Adrenal gland (tissue), 12 donors: Measurements from ENCODE around the gene TBRG4. TPM values are rescaled to one million over a fixed set of nuclear protein-coding genes. Genes with fewer than 3 reads are reported as not detected.

Source experiments
- DNase-seq, 7 donors: peaks; one replicate each; pipeline ENCODE4 v3.0.0-alpha.2; 2019 to 2020
- H3K27ac ChIP-seq, 5 donors: fragments of 200-600 bp; sonication (generic) in 4 of 5; 1 replicate in 3 of 5; 2 replicates in 2 of 5; pipeline versions ENCODE4 v1.5.1 to v1.8.0; 2016 to 2020; ENCODE audit warnings: mild to moderate bottlenecking in 1 of 5
- H3K27me3 ChIP-seq: fragments of 200-600 bp; 2 replicates; pipeline ENCODE4 v1.8.0; 2021
- H3K36me3 ChIP-seq, 2 donors: fragments of 200-600 bp; replicated peaks in 1 of 2; 1 replicate in 1 of 2; 2 replicates in 1 of 2; pipeline versions ENCODE4 v1.5.1 to v1.8.0; 2018 to 2022
- H3K4me1 ChIP-seq, 2 donors: fragments of 200-600 bp; replicated peaks in 1 of 2; 1 replicate in 1 of 2; 2 replicates in 1 of 2; pipeline versions ENCODE4 v1.5.1 to v1.8.0; 2018 to 2021
- H3K4me3 ChIP-seq, 4 donors: fragments of 200-600 bp; sonication (generic) in 3 of 4; one replicate each; pipeline ENCODE4 v1.5.1; 2016 to 2018
- H3K9me3 ChIP-seq, 3 donors: fragments of 200-600 bp; sonication (generic) in 1 of 3; replicated peaks in 1 of 3; 1 replicate in 2 of 3; 2 replicates in 1 of 3; pipeline versions ENCODE4 v1.5.1 to v1.8.0; 2016 to 2021
- CTCF ChIP-seq, 6 experiments: fragments of 450-650 bp in 4 of 6; fragments of 200-600 bp in 2 of 6; sonication (generic) in 1 of 6; IDR thresholded peaks; 1 replicate in 5 of 6; 2 replicates in 1 of 6; pipeline versions ENCODE4 v1.5.1 to v1.8.0; 2016 to 2021; ENCODE audit warnings: antibody characterized with exemption in 6 of 6, mild to moderate bottlenecking in 2 of 6, moderate library complexity in 1 of 6
- POLR2A ChIP-seq, 2 donors: fragments of 450-650 bp; IDR thresholded peaks; one replicate each; pipeline ENCODE4 v1.6.1; 2017; ENCODE audit warnings: antibody characterized with exemption in 2 of 2, mild to moderate bottlenecking in 2 of 2, moderate library complexity in 1 of 2
- WGBS, 4 donors: extraction: QIAGEN DNeasy Blood & Tissue Kit in 2 of 4; methylation state at CpG; one replicate each; pipeline versions ENCODE4 v1.1.5 to v1.1.7; 2013 to 2017; 5-methylcytosine and 5-hydroxymethylcytosine counted together
- intact Hi-C, 2 donors: fragments of 100-400 bp; cut with DNase I; formaldehyde crosslinking; loops; one replicate each; pipeline versions ENCODE4 v1.14.1 to v1.15.0; 2022 to 2023
- polyA plus RNA-seq, 3 donors: library from polyadenylated mRNA; stranded (reverse); fragments of 200-250 nt in 2 of 3; fragments of 350-450 nt in 1 of 3; fragmentation: Illumina TruSeq in 1 of 3; extraction: RNeasy Lipid Tissue Mini Kit (QIAGEN cat#74804) in 1 of 3; gene quantifications; one replicate each; pipeline ENCODE4 v1.2.3, GENCODE V29; 2013 to 2014
- total RNA-seq, 9 donors: library from RNA; depleted of rRNA in 4 of 9; stranded (reverse); fragments of >200 nt in 4 of 9; fragments of 120-200 nt in 1 of 9; fragmentation: NEBNext Ultra II Directional in 1 of 9; extraction: Animal tissue kit (Norgen Biotek cat#: 25700) in 1 of 9; gene quantifications; one replicate each; pipeline versions ENCODE4 v1.1.0 to v1.2.4, GENCODE V29; 2013 to 2023
- donor health status: healthy with polysubstance abuse.
- donor health status: Bipolar disorder and iron deficiency.
- donor health status: DM: yes; HTN: yes; CAD: no.
- donor health status: DM: no; HTN: no; CAD: no.
- donor health status: DM: no; HTN: no; CAD: no.
- donor health status: DM: yes; HTN: yes; CAD: no.

The TBRG4 gene
- total and polyA plus RNA-seq, 12 donors: 41.4 to 85.8 (median 58.0) TPM

- peaks cover 0 to 79% of the 10 kb centered on the region in 2 donors for H3K36me3 ChIP-seq
- peak in 1 of 7 donors; percentile 10 for DNase-seq
- H3K27me3 ChIP-seq: no peaks in the 10 kb centered on the region
- no peak overlapping the region for H3K4me3 ChIP-seq
- H3K27ac ChIP-seq: no peak overlapping the region
- H3K9me3 ChIP-seq: no peaks in the 10 kb centered on the region
- intact Hi-C loops: no loop called here
- WGBS, 4 donors: 73 to 92% (median 89%) methylated on average over 4 to 12 of the region's 12 CpGs
- H3K4me1 ChIP-seq: no peaks in the 10 kb centered on the region
- TF ChIP-seq POLR2A (IDR thresholded peaks at IDR 0.05) (no peak), CTCF (IDR thresholded peaks at IDR 0.05) (no peak)
Observed at GRCh38 chr7:45101748-45102147, 9.7 kb downstream of the TBRG4 start.

GRCh38 chr7:45100761-45101480 lies 10.6 kb downstream of the TBRG4 start:
- Histone ChIP-seq H3K36me3 (peaks cover 0 to 71% of the 10 kb centered on the region in 2 donors), H3K4me3 (no peak overlapping the region), H3K27me3 (no peaks in the 10 kb centered on the region), H3K27ac (no peak overlapping the region), H3K4me1 (no peaks in the 10 kb centered on the region), H3K9me3 (no peaks in the 10 kb centered on the region)
- TF ChIP-seq CTCF (IDR thresholded peaks at IDR 0.05): no peak
- TF ChIP-seq POLR2A (IDR thresholded peaks at IDR 0.05): no peak
- DNase-seq: peak in 1 of 7 donors; percentile 12
- intact Hi-C loops: no loop called here
- WGBS, 4 donors: 92 to 100% (median 93%) methylated on average over 2 to 13 of the region's 13 CpGs

GRCh38 chr7:45099891-45100760 lies 11.4 kb downstream of the TBRG4 start:
- peak in 2 of 7 donors; percentile 12 to 41 for DNase-seq
- Histone ChIP-seq H3K27me3 (no peaks in the 10 kb centered on the region), H3K27ac (no peak overlapping the region), H3K36me3 (peaks cover 0 to 63% of the 10 kb centered on the region in 2 donors), H3K4me1 (no peaks in the 10 kb centered on the region), H3K4me3 (no peak overlapping the region), H3K9me3 (no peaks in the 10 kb centered on the region)
- intact Hi-C loops: no loop called here
- TF ChIP-seq POLR2A (IDR thresholded peaks at IDR 0.05) (no peak), CTCF (IDR thresholded peaks at IDR 0.05) (no peak)
- 93 to 100% (median 94%) methylated on average over 5 to 16 of the region's 16 CpGs for WGBS, 4 donors
